DMS153 treated with DMSO at 0.1 percent for 48 hours (cell line): Measurements from ENCODE around the gene OPRL1.

ENCODE experiments used
- DNase-seq: peaks from one replicate; lab custom pipeline; 2025; ENCODE audit not compliant: unreplicated experiment; lab: John Stamatoyannopoulos, UW

The OPRL1 gene

DNA sequence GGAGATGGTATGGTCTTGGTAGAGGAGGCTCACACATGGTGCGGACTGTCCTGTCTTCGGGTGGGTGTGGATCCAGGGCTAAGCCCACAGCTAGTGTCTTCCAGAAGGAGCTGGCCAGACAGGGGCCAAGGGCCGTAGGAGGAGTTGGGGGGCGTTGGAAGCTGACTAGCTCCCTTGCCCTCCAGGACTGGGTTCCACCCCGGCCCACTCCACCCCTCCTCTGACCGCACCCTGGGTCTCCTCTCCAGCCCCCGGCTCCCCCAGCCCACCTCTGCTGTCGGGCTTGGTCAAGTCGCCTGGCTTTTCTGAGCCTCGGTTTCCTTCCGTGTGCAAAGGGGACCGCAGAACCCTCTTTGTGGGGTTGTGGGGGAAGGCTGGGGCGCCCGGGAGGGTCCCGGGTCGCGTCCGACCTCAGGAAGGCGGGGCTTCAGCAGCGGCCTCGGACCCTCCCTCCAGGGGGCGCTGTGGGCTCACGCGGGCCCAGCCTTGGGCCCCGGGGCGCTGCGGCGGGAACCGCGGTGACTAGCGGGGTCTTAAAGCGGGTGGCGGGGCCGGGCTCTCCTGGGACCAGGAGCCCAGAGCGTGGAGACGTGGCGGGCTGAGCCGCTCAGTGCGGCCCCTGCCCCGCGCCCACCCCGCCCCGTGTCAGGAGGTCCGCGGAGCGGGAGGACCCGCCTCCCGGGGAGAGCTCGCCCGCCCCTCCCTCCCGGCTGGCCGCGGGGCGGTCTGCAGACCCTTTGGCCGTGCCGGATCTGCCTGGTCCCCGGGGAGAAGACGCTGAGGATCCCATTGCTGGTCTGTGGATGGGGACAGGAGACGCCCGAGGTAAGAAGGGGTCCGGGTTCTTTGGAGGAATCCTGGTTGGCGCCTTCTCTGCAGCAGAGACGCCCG, 22.1 kb downstream of the OPRL1 start:
- DNase-seq: no peak

DNA sequence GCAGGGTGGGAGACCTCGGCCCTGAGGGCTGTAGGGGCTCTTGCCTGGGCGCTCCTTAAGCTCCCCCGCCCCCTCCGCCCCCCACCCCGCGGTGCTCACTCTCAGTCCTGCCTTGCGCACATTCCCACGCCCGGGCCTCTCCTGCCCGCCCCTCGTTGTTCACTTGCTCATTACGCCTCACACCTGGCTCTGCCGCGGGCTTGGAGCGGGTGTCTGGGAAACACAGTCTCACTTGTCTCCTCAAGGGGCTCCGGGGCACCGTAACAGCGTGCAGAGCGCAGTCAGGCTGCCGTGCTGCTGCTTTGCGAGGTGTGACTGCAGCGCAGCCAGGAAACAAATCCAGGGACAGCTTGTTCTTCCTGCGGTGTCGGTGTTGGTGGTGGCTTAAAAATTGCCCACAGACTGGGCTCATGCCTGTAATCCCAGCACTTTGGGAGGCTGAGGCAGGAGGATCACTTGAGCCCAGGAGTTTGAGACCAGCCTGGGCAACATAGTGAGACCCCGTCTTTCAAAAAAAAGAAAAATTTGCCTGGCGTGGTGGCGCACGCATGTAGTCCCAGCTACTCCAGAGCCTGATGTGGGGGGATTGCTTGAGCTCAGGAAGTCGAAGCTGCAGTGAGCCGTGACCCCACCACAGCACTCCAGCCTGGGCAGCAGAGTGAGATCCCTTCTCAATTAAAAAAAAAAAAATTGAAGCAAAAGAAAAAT, 22.9 kb downstream of the OPRL1 start:
- no peak for DNase-seq

DNA sequence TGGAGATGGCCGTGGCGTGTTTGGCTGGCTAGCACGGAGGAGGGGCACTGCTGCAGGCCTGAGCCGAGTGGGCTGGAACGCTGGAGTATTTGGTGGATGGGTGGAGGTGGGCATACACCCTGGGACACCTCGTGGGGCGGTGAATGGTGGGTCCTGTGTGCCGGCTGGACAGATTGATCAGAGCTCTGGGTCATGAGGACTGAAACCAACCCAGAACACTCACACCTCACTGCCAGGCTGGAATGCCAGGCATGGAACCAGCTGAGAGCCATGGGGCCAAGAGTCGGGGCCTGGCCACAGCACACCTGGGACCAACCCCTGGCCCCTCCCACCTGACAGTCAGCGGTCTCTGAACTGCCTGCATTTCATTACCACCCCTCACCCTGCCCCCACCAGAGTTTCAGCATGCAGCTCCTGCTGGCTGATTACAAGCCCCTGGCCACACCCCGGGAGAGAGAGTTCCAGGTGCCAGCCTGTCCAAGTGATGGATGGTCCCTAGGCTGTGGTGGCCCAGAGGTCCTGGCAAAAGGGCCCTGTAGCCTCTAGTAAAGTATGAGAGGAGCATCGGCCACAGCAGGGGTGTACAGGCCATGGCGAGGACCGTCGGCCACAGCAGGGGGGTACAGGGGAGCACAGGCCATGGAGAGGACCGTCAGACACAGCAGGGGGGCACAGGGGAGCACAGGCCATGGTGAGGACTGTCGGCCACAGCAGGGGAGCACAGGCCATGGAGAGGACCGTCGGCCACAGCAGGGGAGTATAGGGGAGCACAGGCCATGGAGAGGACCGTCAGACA, 24.2 kb downstream of the OPRL1 start:
- no peak for DNase-seq

DNA sequence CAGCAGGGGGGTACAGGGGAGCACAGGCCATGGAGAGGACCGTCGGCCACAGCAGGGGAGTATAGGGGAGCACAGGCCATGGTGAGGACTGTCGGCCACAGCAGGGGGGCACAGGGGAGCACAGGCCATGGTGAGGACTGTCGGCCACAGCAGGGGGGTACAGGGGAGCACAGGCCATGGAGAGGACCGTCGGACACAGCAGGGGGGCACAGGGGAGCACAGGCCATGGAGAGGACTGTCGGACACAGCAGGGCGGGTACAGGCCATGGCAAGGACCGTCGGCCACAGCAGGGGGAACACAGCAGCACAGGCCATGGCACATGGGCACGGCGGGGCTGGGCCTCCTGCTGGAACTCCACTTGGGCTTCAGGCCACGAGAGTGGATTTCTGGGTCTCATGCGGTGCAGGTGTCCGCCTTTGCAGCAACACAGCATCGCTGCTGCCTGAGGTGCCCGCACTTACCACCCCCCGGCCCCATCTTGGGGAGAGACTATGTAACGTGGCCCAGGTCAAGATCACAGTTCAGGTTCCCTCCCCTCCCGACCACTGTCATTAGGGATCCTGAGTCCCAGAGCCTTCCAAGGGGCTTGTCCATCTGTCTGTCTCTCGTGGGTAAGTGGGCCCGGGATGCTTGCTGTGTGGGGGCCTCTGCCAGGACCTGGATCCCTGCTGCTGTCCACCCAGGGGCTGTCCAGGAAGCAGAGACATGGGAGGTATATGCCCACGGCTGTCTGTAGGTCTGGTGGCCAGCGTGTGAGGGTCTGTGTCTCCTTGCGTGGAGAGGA, 25.0 kb downstream of the OPRL1 start:
- no peak for DNase-seq

DNA sequence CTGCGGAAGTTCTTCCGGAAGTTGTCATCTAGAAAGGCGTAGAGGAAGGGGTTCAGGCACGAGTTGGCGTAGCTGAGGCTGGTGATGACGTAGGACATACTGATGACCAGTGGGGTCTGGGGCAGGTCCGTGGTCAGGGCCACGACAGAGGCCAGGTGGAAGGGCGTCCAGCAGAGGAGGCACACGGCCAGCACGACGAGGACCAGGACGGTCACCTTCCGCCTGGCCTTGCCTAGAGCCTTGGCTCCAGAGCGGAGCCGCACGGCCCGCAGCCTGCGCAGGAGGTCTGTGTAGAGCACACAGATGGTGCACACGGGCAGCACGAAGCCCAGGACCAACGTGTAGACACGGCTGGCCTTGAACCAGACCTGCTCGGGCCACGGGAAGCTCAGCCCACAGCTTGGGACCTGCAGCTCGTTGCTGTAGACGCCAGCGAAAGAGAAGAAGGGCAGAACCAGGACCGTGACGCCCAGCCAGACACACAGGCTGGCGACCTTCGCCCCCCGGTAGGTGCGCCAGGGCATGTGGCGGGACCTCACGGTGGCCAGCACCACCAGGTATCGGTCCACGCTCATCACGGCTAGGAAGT, 26.1 kb downstream of the OPRL1 start:
- DNase-seq: no peak

DNA sequence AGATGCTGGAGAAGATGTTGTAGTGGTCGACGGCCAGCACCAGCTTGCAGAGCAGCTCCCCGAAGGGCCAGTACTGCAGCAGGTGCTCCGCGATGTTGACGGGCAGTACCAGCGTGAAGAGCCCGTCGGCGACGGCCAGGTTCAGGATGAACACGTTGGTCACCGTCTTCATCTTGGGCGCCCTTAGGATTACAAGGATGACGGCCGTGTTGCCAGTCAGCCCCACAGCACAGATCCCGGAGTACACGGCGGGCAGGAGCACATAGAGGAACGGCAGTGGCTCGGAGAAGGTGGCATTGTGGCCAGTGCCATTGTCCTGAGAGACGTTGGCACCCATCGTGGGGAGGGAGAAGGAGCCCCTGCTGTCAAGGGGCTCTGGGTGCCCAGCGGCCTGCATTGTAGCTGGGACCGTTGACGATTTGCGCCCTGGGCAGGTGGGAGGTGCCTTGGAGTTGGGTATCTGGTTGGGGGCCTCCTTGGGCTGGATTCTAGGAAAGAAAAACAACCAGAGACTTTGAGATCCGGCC, 26.6 kb downstream of the OPRL1 start:
- DNase-seq: no peak

DNA sequence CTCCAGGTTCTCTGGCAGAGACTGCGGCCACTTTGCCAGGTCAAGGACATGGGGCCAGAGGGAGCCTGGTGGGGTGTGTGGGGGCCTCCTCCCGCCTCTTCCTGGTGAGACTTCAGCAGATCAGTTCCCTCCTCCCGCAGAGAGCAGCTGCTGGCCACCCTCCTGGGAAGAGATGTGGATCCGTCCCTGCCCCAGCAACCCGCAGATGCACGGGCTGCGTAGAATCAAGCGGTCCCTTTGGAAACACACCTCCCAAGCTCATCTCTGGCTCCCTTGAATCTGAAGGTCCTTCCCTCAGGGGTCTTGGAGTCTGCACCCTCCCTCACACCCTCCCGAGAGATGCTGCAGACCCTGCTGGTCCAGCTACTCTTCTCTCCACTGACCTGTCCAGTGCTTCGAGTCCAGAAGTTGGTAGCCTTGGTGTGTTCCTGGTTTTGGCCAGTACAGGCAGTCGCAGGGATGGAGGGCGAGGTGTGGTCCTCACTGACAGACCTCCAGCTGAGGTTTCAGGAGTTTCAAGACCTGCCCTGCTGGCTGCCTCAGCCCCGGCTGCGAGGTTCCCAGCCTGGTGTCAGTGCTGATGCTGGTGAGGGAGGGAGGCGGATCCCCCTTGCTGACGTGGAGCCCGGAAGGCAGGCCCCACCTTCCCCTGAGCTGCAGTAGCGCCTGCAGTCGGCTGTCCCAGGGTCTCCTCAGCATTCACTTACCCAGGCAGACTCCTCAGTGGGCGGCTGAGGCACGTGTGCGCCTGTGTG, 27.3 kb downstream of the OPRL1 start, which contains the start of gene NPBWR2:
Gene NPBWR2 (minus strand): TSS at position 585 of the 755 bp plus-strand sequence. CDS start 734 bp downstream, outside the sequence.
- no peak for DNase-seq

DNA sequence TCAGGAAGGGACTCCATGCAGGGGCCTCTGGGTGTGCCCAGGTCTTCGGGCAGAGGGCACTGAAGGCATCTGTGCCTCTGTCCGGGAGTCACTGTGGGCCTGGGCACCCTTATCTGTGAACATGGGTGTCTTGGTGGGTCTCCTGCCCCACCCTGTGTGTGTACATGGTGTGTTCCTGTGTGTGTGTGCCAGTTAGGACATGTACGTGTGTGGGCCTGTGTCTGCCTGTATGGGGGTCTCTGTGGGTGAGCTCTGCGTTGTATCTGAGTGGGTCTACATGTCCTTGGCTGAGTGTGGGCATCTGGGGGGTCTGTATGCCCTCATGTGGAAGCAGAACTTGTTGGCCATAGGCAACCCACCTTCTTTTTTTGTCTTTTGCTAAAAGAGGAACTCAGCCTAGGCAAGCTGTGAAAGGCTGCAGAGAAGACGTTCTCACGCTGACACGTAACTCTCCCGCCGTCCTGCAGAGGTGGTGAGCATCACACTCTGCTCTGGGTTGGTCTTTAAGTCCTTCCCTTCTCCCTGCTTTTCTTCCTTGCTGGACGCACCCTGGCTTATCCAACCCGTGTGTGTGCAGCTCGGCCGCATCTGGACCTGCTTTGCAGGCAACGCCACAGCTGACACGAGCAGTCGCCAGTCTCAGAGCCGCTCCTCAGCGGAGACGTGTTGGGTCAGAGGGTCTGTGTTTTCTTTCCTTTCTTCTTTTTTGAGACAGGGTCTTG, 28.0 kb downstream of the OPRL1 start:
- DNase-seq: no peak

DNA sequence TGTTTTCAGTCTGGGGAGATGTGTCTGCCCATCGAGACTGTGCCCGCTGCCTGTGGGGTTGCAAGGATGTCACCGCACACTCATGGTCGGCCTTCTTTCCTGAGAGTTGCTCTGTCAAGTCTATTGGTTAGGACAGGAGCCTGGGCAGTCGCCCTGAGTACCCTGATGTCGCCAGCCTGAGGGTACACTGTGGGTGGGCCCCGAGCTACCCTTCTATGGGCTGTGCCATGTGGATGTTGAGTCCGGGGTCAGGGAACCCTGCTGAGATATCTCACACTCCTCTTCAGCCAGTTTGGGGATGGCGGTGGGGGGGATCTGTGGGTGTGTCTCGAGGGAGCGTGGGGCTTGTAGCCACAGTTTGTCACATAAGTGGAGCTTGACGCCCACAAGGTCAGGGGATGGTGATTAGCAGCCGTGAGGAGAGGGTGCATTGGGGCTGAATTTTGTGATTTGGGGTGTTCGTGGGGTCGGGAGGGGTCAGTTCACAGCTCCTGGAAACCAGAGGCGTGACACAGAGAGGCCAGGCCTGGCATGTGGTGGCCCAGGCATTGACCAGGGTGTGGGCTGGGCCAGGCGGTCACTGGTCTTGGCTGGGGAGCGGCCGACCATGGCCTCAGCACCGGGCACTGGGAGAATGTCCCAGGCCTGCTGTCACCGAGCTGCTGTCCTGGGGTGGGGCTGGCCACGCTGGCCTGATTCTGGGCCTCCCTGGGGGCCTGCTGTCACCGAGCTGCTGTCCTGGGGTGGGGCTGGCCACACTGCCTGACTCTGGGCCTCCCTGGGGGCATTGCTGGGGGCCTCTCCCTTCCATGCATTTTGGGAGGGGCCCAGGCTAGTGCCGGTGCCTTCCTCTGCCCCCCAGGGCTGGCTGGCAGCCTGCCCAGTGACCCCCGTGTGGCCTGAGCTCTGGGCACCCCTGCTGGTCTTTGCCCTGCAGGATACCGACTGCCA, 29.1 kb downstream of the OPRL1 start:
- no peak for DNase-seq

DNA sequence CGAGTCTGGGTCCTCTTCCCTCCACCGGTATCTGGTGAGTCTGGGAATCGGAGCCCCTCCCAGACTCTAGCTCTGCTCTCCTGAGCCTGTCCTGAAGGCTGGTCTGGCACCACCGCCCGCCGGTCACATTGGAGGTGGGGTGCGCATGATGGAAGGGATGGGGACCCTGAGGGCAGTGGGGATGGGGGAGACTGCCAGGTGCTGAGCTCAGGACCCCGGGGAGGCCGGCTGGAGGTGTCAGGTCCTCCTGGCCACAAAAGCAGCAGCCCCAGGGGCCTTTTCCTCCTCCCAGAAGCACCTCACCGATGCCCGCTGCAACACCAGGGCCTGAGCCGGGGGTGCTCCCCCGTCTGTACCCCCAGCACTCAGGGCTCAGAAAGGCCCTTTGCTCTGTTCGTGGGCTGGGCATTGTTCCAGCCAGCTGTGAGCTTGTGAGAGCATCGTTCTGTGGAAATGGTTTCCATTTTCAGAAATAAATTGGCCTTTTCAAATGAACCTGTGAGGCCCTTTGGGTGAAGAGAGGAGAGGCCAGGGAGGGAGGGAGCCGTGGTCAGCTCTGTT, 30.0 kb downstream of the OPRL1 start:
- DNase-seq: no peak

DNA sequence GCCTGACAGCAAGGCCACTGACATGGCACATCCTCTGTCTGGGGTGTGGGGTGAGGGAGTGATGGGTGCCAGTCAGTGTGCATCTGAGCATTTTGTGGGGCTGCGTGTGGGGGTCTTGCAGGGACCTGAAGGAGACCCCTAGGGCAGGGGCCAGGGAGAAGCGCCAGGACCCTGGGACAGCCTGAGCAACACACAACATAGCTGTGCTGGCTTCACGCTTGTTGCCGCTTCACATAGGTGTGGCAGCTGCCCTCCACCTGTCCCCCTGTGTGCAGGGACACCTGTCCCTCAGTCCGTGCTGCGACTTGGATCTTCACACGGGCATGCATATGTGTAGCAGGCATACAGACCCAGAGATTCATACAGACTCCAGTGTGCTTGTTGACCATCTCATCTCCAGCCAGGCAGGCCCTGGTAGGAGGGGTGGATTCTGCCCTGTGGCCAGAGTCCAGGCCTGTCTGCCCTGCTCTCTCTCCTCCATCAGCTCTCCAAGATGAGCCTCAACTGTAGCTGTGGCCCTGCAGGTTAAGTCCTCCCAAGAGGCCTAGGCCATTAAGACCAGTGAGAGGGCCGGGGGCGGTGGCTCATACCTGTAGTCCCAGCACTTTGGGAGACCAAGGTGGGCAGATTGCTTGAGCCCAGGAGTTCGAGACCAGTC, 30.7 kb downstream of the OPRL1 start:
- DNase-seq: no peak

DNA sequence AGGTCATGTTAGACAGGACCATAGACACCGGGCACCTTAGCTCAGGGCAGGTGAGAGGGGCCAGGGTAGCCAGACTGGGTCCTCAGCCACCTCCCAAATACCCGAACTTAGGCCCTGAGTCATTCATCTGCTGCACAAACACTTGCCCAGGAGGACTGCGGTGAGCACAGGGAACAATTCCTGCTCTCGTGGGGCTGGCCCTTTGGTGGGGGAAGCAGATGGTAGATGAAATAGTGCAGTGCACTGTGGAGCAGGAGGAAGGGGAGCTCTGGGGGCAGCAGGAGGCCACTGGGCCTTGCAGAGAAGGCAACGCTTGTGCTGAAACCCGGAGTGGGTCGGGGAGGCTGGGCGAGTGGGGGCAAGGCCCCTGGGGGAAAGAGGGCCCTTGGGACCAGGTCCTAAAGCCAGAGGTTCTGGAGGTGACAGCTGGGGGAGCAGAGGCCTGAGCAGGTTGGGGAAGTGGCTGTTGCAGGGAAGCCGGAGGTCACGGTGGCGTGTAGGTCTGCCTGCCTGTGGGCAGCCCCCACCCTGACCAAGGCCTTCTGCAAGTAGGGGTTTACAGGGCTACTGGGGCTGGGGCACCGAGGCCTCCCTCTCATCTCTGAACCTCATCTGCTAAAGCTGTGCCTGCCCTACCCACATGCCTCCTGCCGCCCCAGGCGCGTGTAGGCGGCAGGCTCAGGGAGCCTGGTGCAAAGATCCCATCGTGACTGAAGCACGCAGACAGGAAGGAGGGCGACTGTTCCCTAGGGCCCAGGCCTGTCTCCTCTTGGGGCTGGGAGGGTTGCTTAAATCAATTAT, 32.2 kb downstream of the OPRL1 start:
- DNase-seq: no peak

DNA sequence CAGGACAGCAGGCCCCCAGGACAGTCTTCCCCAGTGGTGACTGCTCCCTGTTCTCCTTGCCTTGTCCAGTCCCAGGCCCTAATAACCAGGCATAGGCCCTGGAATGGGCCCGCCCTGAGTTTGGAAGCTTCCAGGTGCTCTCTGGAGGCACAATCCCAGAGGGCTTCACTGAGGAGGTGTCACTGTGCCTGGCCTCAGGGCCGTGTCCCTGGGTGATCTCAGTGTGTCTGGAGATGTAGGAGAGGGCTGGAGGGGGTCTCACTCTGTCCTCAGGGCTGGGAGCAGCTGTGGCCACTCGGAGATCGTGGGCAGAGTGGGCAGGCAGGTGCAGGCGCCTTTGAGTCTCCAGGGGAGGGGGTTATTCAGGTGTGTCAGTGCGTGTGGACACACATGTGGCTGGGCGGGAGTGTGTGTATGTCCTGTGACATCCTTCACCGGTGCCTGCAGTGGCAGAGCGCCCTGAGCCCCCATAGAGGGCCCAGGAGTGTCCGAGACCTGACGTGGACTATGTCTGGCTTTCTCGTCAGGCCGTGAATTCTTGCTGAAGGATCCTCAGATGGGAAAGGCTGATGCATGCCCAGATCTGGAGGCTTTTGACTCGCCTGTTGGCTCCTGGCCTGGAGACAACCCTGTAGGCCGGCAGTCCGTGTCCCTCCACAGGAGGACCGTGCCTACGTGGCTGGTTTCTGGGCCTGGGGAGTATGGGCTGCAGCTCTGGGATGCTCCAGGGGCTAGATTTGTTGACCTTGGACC, 33.0 kb downstream of the OPRL1 start:
- DNase-seq: no peak

DNA sequence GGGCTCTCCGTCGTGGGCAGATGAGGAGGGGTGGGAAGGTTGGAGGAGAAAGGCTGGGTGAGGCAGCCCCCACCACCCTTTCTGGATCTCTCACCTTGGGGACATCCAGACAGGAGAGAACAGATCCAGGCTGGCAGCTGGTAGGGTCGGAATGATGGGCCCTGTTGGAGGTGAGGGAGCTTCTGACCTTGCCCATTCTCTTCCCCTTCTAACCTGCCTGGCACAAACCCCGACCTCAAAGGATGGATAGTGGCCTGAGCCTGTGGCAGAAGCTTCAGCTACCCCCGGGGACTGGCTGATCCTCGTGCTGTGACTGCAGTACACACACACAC, 33.5 kb downstream of the OPRL1 start:
- no peak for DNase-seq

DNA sequence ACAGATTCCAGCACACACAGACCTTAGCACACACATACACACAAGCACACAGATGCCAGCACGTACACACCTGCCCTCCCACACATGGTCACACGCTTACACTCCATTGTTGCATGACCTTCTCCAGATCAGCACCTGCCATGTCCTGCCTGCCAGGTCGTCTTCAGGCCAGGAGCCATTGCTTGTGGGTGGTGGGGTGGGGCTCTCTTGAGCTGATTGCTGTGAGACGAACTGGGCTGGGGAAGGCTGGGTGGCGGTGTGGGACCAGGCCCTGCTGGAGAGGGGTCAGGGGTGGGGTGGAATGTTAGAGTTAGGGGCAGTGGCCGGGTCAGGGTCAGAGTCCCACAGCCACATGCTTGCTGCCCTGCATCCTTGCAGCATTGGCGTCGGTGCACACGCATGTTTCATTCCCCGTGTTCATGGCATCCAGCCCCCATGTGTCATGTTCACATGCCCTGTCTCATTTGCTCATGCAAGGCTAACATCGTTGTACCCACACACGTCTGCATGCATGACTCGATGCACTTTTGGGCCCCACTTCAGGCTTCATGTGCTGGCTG, 34.0 kb downstream of the OPRL1 start:
- no peak for DNase-seq
